Gastrocnemius medialis (tissue), 4 donors: Measurements from ENCODE around the gene DZIP1. TPM values are rescaled to one million over a fixed set of nuclear protein-coding genes. Genes with fewer than 3 reads are reported as not detected.
"Not testable (repeated sequence)": the region's sequence is repeated elsewhere in the genome, so short reads cannot be mapped to it uniquely, and the experiment has no call there.

Experiments
- ATAC-seq, 2 donors: fragments of 150-250 bp; one replicate each; pipeline ENCODE4 v1.9.1; 2016
- DNase-seq, 2 donors: peaks; one replicate each; pipeline ENCODE4 v3.0.0-alpha.2; 2019
- H3K27ac ChIP-seq, 4 donors: fragments of 200-600 bp; sonication (generic); 1 replicate in 1 of 4; 2 replicates in 3 of 4; pipeline ENCODE4 v1.5.1; 2016 to 2018; ENCODE audit warnings: mild to moderate bottlenecking in 2 of 4, moderate library complexity in 1 of 4
- H3K27me3 ChIP-seq, 3 donors: fragments of 200-600 bp; sonication (generic) in 2 of 3; 1 replicate in 1 of 3; 2 replicates in 2 of 3; pipeline versions ENCODE4 v1.5.1 to v1.6.0; 2016 to 2019; ENCODE audit warnings: mild to moderate bottlenecking in 1 of 3, moderate library complexity in 1 of 3
- H3K36me3 ChIP-seq, 2 donors: fragments of 200-600 bp; sonication (generic) in 1 of 2; one replicate each; pipeline ENCODE4 v1.5.1; 2017 to 2018
- H3K4me1 ChIP-seq, 2 donors: fragments of 200-600 bp; sonication (generic) in 1 of 2; one replicate each; pipeline ENCODE4 v1.5.1; 2016 to 2017; ENCODE audit warnings: mild to moderate bottlenecking in 2 of 2
- H3K4me3 ChIP-seq, 4 donors: fragments of 200-600 bp; sonication (generic) in 3 of 4; 1 replicate in 1 of 4; 2 replicates in 3 of 4; pipeline ENCODE4 v1.5.1; 2016 to 2019; ENCODE audit warnings: mild to moderate bottlenecking in 2 of 4
- H3K9me3 ChIP-seq, 3 donors: fragments of 200-600 bp; sonication (generic) in 2 of 3; 1 replicate in 1 of 3; 2 replicates in 2 of 3; pipeline ENCODE4 v1.5.1; 2016 to 2019
- POLR2A ChIP-seq, 2 donors: fragments of 450-650 bp; IDR thresholded peaks; one replicate each; pipeline ENCODE4 v1.6.1; 2017; ENCODE audit warnings: antibody characterized with exemption in 2 of 2, mild to moderate bottlenecking in 2 of 2, moderate library complexity in 2 of 2
- in situ Hi-C, 4 donors: fragments of 200-750 bp; cut with MboI; loops; one replicate each; pipeline versions ENCODE4 v1.15.0 to v1.8.0; 2017; ENCODE audit warnings: low sequenced_read_pairs in 4 of 4
- intact Hi-C: fragments of 100-400 bp; cut with DNase I; formaldehyde crosslinking; loops from one replicate; pipeline ENCODE4 v1.15.1; 2023; ENCODE audit warnings: low total_unique reads
- total RNA-seq, 4 donors: library from RNA; depleted of rRNA; stranded (reverse); fragments of >200 nt; gene quantifications; one replicate each; pipeline versions ENCODE4 v1.1.0 to v1.2.3, GENCODE V29; 2016
- TF ChIP-seq, protein P1 (sequence below), 5 experiments: fragments of 450-650 bp in 3 of 5; fragments of 200-600 bp in 2 of 5; sonication (generic) in 2 of 5; IDR thresholded peaks in 4 of 5; conservative IDR thresholded peaks in 1 of 5; 1 replicate in 4 of 5; 2 replicates in 1 of 5; pipeline ENCODE4 v1.5.1; 2016 to 2019; ENCODE audit warnings: antibody characterized with exemption in 5 of 5, mild to moderate bottlenecking in 3 of 5, moderate library complexity in 3 of 5

The DZIP1 gene
- total RNA-seq, 4 donors from 2014 or later = 0.22 to 5.6 (median 2.2) TPM

GRCh38 chr13:95671597-95671996, 27.1 kb upstream of the DZIP1 start:
- ATAC-seq (no peak), DNase-seq (no peak)
- H3K9me3 ChIP-seq = peaks cover 0 to 14% (median 4%) of the 10 kb centered on the region in 3 donors
- H3K27ac ChIP-seq = no peak overlapping the region
- no peaks in the 10 kb centered on the region for H3K27me3 ChIP-seq
- in situ Hi-C loops = no loop called here
- H3K4me3 ChIP-seq = no peak overlapping the region
- intact Hi-C loops = no loop called here
- no peaks in the 10 kb centered on the region for H3K36me3 ChIP-seq
- TF ChIP-seq POLR2A (IDR thresholded peaks at IDR 0.05) = no peak
- TF ChIP-seq, protein P1, sequence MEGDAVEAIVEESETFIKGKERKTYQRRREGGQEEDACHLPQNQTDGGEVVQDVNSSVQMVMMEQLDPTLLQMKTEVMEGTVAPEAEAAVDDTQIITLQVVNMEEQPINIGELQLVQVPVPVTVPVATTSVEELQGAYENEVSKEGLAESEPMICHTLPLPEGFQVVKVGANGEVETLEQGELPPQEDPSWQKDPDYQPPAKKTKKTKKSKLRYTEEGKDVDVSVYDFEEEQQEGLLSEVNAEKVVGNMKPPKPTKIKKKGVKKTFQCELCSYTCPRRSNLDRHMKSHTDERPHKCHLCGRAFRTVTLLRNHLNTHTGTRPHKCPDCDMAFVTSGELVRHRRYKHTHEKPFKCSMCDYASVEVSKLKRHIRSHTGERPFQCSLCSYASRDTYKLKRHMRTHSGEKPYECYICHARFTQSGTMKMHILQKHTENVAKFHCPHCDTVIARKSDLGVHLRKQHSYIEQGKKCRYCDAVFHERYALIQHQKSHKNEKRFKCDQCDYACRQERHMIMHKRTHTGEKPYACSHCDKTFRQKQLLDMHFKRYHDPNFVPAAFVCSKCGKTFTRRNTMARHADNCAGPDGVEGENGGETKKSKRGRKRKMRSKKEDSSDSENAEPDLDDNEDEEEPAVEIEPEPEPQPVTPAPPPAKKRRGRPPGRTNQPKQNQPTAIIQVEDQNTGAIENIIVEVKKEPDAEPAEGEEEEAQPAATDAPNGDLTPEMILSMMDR (IDR thresholded peaks at IDR 0.05 in 4 of 5, conservative IDR thresholded peaks at IDR 0.05 in 1 of 5) = no peak
- H3K4me1 ChIP-seq = peaks cover 17 to 22% of the 10 kb centered on the region in 2 donors

DNA sequence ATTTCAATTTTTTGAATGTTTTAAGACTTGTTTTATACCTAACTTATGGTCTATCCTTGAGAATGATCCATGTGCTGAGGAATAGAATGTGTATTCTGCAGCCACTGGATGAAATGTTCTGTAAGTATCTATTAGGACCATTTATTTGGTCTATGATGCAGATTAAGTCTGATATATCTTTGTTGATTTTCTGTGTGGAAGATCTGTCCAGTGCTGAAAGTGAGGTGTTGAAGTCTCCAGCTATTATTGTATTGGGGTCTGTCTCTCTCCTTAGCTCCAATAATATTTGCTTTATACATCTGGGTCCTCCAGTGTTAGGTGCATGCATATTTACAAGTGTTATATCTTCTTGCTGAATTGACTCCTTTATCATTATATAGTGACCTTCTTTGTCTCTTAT, 22.7 kb upstream of the DZIP1 start:
- H3K27ac ChIP-seq, H3K4me3 ChIP-seq, H3K36me3 ChIP-seq, ATAC-seq, H3K4me1 ChIP-seq, DNase-seq, intact Hi-C loops, H3K27me3 ChIP-seq: not testable (repeated sequence)
- H3K9me3 ChIP-seq = peaks cover 0 to 29% (median 4%) of the 10 kb centered on the region in 3 donors
- in situ Hi-C loops = loop anchor here in 1 of 4 donors (10.0 kb wide), 1 partner anchor 132 kb away; no protein-coding TSS in a partner anchor

DNA sequence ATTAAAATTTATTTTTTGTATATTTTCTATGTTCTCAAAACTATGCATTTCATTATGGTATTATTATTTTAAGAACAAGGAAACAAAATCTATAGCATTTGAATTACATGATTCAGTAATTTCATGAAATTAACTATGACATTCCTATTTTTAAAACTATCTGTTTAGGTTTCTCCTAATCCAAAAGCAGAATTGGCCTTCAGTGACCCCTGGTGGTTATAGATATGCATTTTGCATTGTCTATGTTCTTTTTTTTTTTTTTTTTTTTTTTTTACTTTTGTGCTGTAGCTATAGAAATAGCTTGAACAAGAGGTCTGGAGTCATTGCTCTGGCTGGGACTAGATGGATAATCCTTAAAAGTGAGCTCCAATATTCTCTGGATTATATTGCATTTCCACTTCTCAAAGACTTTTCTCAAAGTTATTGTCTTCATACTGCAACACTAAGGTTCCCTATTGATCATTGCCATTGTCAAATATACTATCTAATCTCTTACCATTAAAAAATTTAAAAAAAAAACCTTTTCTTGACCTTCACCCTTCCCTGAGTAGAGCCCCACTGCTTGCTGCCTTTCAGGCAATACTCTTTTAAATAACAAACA, 16.6 kb upstream of the DZIP1 start:
- in situ Hi-C loops = loop anchor here in 1 of 4 donors (10.0 kb wide), 1 partner anchor 126 kb away; no protein-coding TSS in a partner anchor
- ATAC-seq = no peak

DNA sequence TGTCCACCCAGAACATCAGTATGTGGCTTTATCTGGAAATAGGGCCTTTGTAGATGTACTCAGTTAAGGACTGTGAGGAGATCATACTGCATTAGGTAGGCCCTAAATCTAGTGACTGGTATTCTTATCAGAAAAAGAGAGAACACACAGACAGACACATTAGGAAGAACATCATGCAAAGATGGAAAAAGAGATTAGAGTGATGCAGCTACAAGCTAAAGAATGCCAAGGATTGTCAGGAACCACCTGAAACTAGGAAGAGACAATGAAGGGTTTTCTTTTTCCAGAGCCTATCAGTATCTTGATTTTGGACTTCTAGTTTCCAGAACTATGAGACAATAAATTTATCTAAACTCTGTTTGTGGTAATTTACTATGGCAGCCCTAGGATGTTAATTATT, 15.0 kb upstream of the DZIP1 start:
- DNase-seq (no peak), ATAC-seq (no peak)
- Histone ChIP-seq H3K4me1 (no peaks in the 10 kb centered on the region), H3K9me3 (peaks cover 0 to 5% (median 0%) of the 10 kb centered on the region in 3 donors), H3K4me3 (no peak overlapping the region), H3K27me3 (no peaks in the 10 kb centered on the region), H3K27ac (no peak overlapping the region), H3K36me3 (no peaks in the 10 kb centered on the region)
- TF ChIP-seq POLR2A (IDR thresholded peaks at IDR 0.05) = no peak
- TF ChIP-seq, protein P1 (IDR thresholded peaks at IDR 0.05 in 4 of 5, conservative IDR thresholded peaks at IDR 0.05 in 1 of 5) = no peak
- in situ Hi-C loops = no loop called here
- intact Hi-C loops = loop anchor here (10.0 kb wide), 1 partner anchor 935 kb away; no protein-coding TSS in a partner anchor

More for the DNA sequence above, 16.6 kb upstream of the DZIP1 start:
- Histone ChIP-seq H3K4me3 (no peak overlapping the region), H3K27me3 (no peaks in the 10 kb centered on the region), H3K9me3 (peaks cover 0 to 10% (median 0%) of the 10 kb centered on the region in 3 donors), H3K36me3 (no peaks in the 10 kb centered on the region), H3K4me1 (no peaks in the 10 kb centered on the region), H3K27ac (no peak overlapping the region)
- no peak for TF ChIP-seq POLR2A (IDR thresholded peaks at IDR 0.05)
- TF ChIP-seq, protein P1 (IDR thresholded peaks at IDR 0.05 in 4 of 5, conservative IDR thresholded peaks at IDR 0.05 in 1 of 5) = peak; percentile 18 to 46 (median 25)
- intact Hi-C loops = no loop called here
- no peak for DNase-seq

DNA sequence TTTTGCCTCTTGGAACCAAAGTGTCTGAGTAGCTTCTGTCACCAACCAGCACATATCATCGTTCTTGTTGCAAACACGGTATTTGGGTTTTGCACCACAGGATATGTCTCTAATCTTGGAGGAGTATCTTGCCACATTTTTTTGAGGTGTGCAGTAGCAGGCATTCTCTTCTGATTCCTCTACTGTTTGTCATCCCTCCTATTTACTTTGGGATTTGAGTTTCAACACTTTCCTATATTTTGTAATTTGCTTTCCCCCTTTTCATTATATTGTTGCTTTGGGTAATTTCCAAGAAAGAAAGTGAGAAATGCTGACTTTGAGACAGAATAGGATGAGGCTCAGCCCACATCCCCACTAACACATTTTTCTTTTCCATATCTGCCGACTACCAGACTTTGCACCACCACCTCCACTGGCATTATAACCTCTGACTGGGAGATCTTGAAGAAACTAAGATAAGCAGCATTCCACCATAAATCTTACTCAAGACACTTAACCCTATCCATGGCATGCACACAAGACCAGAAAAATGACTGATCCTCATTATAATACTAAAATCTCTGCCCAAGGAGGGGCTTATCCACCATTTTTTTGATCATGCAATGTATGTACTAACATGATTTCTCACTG, 12.0 kb upstream of the DZIP1 start:
- Histone ChIP-seq H3K9me3 (no peaks in the 10 kb centered on the region), H3K4me3 (no peak overlapping the region), H3K4me1 (no peaks in the 10 kb centered on the region), H3K27ac (no peak overlapping the region), H3K36me3 (no peaks in the 10 kb centered on the region), H3K27me3 (no peaks in the 10 kb centered on the region)
- no peak for DNase-seq
- no peak for ATAC-seq
- TF ChIP-seq, protein P1 (IDR thresholded peaks at IDR 0.05 in 4 of 5, conservative IDR thresholded peaks at IDR 0.05 in 1 of 5) = no peak
- TF ChIP-seq POLR2A (IDR thresholded peaks at IDR 0.05) = no peak
- intact Hi-C loops (loop anchor here (10.0 kb wide), 1 partner anchor 938 kb away; no protein-coding TSS in a partner anchor), in situ Hi-C loops (no loop called here)
